Thyroid gland (tissue), 4 donors: Measurements from ENCODE around the gene ARHGAP24. TPM values are rescaled to one million over a fixed set of nuclear protein-coding genes. Genes with fewer than 3 reads are reported as not detected.
"Not testable (repeated sequence)": the region's sequence is repeated elsewhere in the genome, so short reads cannot be mapped to it uniquely, and the experiment has no call there.

Source experiments
- DNase-seq, 2 donors: peaks; one replicate each; pipeline ENCODE4 v3.0.0-alpha.2; 2019
- H3K27ac ChIP-seq, 3 donors: fragments of 200-600 bp; sonication (generic); 1 replicate in 2 of 3; 2 replicates in 1 of 3; pipeline ENCODE4 v1.5.1; 2016 to 2019; ENCODE audit warnings: mild to moderate bottlenecking in 1 of 3, moderate library complexity in 1 of 3
- H3K27me3 ChIP-seq: fragments of 200-600 bp; sonication (generic); one replicate; pipeline ENCODE4 v1.5.1; 2019
- H3K36me3 ChIP-seq, 2 donors: fragments of 200-600 bp; sonication (generic); one replicate each; pipeline ENCODE4 v1.5.1; 2016 to 2019
- H3K4me1 ChIP-seq, 2 donors: fragments of 200-600 bp; sonication (generic); one replicate each; pipeline ENCODE4 v1.5.1; 2017 to 2019
- H3K4me3 ChIP-seq, 3 donors: fragments of 200-600 bp; sonication (generic); replicated peaks in 1 of 3; 1 replicate in 2 of 3; 2 replicates in 1 of 3; pipeline ENCODE4 v1.5.1; 2016; ENCODE audit warnings: mild to moderate bottlenecking in 1 of 3
- H3K9me3 ChIP-seq: fragments of 200-600 bp; sonication (generic); one replicate; pipeline ENCODE4 v1.5.1; 2017
- POLR2A ChIP-seq, 2 donors: fragments of 450-650 bp; IDR thresholded peaks; one replicate each; pipeline ENCODE4 v1.6.1; 2017; ENCODE audit warnings: antibody characterized with exemption in 2 of 2, mild to moderate bottlenecking in 2 of 2, moderate library complexity in 1 of 2
- WGBS, 2 donors: methylation state at CpG; one replicate each; pipeline ENCODE4 v1.1.5; 2017; 5-methylcytosine and 5-hydroxymethylcytosine counted together
- intact Hi-C: fragments of 100-400 bp; cut with DNase I; formaldehyde crosslinking; loops from one replicate; pipeline ENCODE4 v1.15.1; 2023
- total RNA-seq, 4 donors: library from RNA; depleted of rRNA; stranded (reverse); fragments of >200 nt; gene quantifications; one replicate each; pipeline ENCODE4 v1.2.3, GENCODE V29; 2016
- TF ChIP-seq, protein P1 (sequence below), 6 experiments: fragments of 200-600 bp in 3 of 6; fragments of 450-650 bp in 3 of 6; sonication (generic) in 3 of 6; IDR thresholded peaks; one replicate each; pipeline ENCODE4 v1.5.1; 2016 to 2019; ENCODE audit warnings: antibody characterized with exemption in 6 of 6, mild to moderate bottlenecking in 2 of 6, inconsistent platforms in 1 of 6, moderate library complexity in 1 of 6

The ARHGAP24 gene
- total RNA-seq, 4 donors from 2014 or later: 20.8 to 70.3 (median 52.4) TPM

DNA sequence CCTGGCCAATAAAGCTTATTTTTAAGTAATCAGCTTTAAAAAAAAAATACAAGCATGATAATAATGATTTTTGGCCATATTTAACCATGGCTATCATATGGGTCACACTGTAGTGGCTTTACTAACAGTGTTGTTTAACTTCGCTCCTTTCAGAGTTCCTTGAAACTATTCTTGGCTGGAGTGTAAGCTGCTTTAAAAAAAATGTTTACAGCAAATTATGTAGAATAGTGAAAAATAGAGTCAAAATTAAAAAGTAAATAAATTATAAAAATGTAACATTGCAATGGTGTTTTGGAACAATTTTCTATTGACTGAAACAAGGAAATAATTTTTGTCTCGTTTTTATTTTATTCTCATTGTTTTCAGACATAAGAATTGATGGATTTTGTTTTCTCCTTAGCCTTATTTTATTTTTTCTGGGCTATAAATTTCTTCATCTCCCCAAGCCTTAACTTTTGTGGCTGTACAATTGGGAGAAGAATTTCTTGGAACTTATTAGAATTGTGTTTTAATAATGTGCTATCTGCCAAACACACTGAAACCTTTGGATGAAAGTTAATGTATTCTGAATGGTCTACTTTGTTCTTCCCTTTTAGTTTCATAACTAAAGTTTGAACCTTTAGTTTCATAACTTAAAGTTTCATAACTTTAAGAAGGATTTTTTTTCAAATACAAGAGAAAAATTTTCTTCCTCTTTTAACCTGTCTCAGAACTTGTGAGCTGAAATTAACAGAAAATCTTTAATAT, 182.0 kb downstream of the ARHGAP24 start:
- H3K27ac ChIP-seq: no peak overlapping the region
- intact Hi-C loops: no loop called here
- TF ChIP-seq, protein P1, sequence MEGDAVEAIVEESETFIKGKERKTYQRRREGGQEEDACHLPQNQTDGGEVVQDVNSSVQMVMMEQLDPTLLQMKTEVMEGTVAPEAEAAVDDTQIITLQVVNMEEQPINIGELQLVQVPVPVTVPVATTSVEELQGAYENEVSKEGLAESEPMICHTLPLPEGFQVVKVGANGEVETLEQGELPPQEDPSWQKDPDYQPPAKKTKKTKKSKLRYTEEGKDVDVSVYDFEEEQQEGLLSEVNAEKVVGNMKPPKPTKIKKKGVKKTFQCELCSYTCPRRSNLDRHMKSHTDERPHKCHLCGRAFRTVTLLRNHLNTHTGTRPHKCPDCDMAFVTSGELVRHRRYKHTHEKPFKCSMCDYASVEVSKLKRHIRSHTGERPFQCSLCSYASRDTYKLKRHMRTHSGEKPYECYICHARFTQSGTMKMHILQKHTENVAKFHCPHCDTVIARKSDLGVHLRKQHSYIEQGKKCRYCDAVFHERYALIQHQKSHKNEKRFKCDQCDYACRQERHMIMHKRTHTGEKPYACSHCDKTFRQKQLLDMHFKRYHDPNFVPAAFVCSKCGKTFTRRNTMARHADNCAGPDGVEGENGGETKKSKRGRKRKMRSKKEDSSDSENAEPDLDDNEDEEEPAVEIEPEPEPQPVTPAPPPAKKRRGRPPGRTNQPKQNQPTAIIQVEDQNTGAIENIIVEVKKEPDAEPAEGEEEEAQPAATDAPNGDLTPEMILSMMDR (IDR thresholded peaks at IDR 0.05): no peak
- TF ChIP-seq POLR2A (IDR thresholded peaks at IDR 0.05): no peak

DNA sequence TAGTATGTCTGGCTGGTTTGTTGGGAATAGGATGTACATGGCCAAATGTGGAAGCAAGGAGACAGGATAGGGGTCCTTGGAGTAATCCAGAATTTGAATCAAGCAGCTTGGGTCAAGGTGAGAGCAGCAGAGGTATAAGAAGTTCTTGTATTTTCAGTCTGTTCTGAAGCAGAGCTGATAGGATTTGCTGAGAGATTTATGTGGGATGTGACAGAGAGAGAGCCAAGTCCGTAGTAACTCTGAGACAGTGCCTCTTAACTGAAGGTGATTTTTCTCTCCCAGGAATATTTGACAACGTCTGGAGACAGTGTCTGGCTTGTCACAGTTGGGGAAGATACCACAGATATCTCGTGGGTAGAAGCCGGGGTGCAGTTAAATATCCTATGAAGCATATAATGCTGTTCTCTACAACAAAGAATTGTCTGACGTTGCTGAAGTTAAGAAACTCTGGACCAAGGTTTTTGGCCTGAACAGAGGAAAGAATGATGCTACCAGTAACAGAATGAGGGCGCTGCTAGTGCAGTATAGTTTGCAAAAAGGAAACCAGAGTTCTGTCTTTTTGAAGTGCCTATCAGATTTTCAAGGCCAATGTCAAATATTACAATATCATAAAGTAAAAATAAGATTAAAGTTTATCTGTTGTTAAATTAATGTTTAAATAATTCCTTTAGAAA, 184.0 kb downstream of the ARHGAP24 start:
- WGBS, 2 donors: 69 to 76% methylated on average over 6 of the region's 6 CpGs
- Histone ChIP-seq H3K27ac (no peak overlapping the region), H3K9me3 (no peaks in the 10 kb centered on the region), H3K36me3 (no peaks in the 10 kb centered on the region), H3K4me3 (no peak overlapping the region), H3K4me1 (no peaks in the 10 kb centered on the region), H3K27me3 (no peaks in the 10 kb centered on the region)
- TF ChIP-seq POLR2A (IDR thresholded peaks at IDR 0.05): no peak
- TF ChIP-seq, protein P1 (IDR thresholded peaks at IDR 0.05): no peak
- DNase-seq: no peak
- intact Hi-C loops: no loop called here

More for the DNA sequence above, 182.0 kb downstream of the ARHGAP24 start:
- no peaks in the 10 kb centered on the region for H3K4me1 ChIP-seq
- H3K27me3 ChIP-seq: no peaks in the 10 kb centered on the region
- H3K4me3 ChIP-seq: no peak overlapping the region
- 79 to 88% methylated on average over 2 of the region's 2 CpGs for WGBS, 2 donors
- DNase-seq: no peak
- H3K9me3 ChIP-seq: no peaks in the 10 kb centered on the region
- no peaks in the 10 kb centered on the region for H3K36me3 ChIP-seq

DNA sequence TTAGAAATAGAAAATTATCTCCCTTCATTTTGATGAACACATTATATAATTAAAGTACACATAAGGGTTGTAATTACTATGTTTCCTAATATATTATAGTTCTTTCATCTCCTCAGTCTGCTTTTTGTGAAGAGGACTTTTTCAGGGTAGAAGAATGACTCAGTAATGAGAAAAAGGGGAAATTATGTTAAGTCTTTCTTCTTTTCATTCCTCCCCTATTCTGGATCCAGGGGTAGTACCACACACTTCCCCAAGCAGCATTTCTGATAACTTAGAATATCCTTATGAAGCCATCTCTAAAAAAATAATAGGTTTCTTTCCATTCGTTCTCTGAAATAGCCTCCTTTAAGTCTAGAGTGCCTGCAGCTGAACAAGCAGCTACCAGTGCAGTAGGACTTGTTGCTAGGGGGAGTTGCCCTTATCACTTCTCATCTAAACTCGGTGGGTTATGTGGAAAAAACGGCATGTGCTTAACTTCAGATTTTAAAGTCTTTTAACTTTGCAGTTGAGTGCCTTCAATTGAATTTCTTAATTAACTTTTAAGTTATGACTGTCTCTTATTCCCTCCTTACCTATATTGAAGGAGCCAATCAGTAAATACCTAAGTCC, 184.8 kb downstream of the ARHGAP24 start:
- 44 to 50% methylated on average over 3 of the region's 3 CpGs for WGBS, 2 donors
- DNase-seq: no peak
- Histone ChIP-seq H3K4me1 (no peaks in the 10 kb centered on the region), H3K9me3 (no peaks in the 10 kb centered on the region), H3K4me3 (no peak overlapping the region), H3K27ac (no peak overlapping the region), H3K27me3 (no peaks in the 10 kb centered on the region), H3K36me3 (no peaks in the 10 kb centered on the region)
- intact Hi-C loops: no loop called here
- no peak for TF ChIP-seq POLR2A (IDR thresholded peaks at IDR 0.05)
- TF ChIP-seq, protein P1 (IDR thresholded peaks at IDR 0.05): no peak

DNA sequence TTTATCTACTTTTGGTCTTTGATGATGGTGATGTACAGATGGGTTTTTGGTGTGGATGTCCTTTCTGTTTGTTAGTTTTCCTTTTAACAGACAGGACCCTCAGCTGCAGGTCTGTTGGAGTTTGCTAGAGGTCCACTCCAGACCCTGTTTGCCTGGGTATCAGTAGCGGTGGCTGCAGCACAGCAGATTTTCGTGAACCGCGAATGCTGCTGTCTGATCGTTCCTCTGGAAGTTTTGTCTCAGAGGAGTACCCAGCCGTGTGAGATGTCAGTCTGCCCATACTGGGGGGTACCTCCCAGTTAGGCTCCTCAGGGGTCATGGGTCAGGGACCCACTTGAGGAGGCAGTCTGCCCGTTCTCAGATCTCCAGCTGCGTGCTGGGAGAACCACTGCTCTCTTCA, 191.7 kb downstream of the ARHGAP24 start:
- 100% methylated on average over 5 to 6 of the region's 8 CpGs for WGBS, 2 donors
- H3K4me3 ChIP-seq, H3K36me3 ChIP-seq, DNase-seq, H3K27ac ChIP-seq, H3K4me1 ChIP-seq, intact Hi-C loops, H3K27me3 ChIP-seq, H3K9me3 ChIP-seq: not testable (repeated sequence)

DNA sequence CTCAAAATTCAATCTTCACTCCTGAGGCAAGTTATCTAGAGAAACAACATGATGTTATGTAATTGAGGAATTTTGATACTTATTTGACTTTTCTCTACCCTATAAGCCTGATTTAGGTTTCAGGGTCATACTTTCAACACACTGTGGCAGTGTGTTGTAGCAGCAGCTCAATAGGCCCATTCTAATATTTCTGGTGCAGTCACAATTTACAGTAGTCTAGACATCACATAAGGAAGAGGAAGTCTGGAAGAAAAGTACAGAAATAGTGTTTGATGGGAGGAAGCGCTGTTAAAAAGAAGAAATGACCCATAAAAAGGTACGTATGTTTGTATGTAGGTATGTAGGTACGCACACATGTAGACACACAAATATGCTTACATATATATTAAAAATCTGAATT, 194.3 kb downstream of the ARHGAP24 start:
- Histone ChIP-seq H3K27ac (no peak overlapping the region), H3K27me3 (no peaks in the 10 kb centered on the region), H3K4me3 (no peak overlapping the region), H3K4me1 (no peaks in the 10 kb centered on the region), H3K9me3 (no peaks in the 10 kb centered on the region), H3K36me3 (no peaks in the 10 kb centered on the region)
- intact Hi-C loops: no loop called here
- DNase-seq: no peak
- 98% methylated on average over 3 of the region's 3 CpGs for WGBS, 2 donors
- no peak for TF ChIP-seq POLR2A (IDR thresholded peaks at IDR 0.05)
- TF ChIP-seq, protein P1 (IDR thresholded peaks at IDR 0.05): no peak
